SK-N-MC (cell line): ENCODE data around the gene SMIM23.

ENCODE experiments used
- EZH2 ChIP-seq: fragments of 200-600 bp; sonication (generic); IDR thresholded peaks from one replicate; pipeline ENCODE4 v1.6.1; 2017; ENCODE audit warnings: antibody characterized with exemption
- POLR2AphosphoS5 ChIP-seq: IDR thresholded peaks from 2 replicates; pipeline ENCODE4 v1.6.1; 2012; ENCODE audit warnings: mild to moderate bottlenecking, low read depth, low read length, borderline replicate concordance

DNA sequence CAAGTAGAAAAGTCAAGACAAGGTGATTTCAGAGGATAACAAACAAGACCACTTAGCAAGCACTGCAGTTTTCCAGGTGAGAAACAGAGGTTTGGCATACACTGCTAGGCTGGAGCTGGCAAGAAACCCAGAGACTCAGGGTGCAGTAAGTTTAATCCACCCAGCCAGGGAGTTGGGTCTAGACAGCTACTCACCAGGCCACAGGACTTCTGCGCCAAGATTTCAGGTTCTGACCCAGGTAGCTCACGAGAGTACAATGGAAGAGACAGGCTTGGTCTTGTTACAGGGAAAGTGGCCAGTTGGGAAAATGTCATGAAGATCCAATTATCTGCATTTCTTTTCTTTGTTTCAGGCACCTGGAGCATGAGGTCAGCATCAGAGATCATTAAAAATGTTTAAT lies 9.8 kb downstream of the SMIM23 start:
- no peak for TF ChIP-seq POLR2AphosphoS5
- no peak for TF ChIP-seq EZH2
